GM12891 (cell line): ENCODE data around the gene NUDT16L1.

Experiments
- POLR2A ChIP-seq: IDR thresholded peaks from 2 replicates; pipeline ENCODE4 v1.6.1; 2011; ENCODE audit warnings: low read depth, low read length, control low read depth
- TAF1 ChIP-seq: IDR thresholded peaks from 2 replicates; pipeline ENCODE4 v1.6.1; 2011; ENCODE audit warnings: low read depth, low read length, control low read depth

DNA sequence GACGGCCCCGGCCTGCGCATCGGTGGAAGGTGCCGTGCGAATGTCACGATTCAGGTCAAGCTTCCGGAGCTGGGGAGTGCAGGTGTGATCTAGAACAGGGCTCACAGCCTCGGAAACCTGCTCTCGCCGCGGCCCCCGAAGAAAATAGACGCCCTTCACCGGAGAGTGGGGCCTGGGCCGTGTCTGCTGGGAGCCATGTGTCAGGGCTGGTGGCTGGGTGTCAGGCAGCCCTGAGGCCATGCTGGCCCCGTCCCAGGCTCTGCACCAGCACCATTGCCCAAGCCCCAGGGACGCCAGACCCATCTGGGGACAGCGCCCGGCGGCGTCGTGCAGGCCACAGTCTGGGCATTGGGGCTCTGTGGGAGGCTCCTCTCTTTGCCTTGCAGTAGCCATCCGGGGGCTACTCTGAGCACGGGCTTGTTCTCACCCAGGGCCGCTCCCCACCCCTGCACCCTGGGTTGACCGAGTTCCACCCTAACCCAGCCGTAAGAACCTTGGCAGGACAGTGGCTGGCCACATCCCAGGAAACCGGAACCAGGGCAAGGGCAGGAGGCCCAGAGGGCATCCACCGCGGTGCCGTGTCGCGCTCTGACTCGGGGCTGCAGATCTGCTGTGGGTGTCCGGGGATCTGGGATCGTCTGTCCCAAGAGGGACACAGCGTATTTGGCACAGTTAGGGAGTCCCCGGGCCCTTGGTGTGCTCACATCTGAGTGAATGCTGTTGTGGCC, 5.3 kb upstream of the NUDT16L1 start:
- TF ChIP-seq POLR2A, result no peak
- TF ChIP-seq TAF1, result no peak
